Measurements from ENCODE around the gene SAFB. TPM values are rescaled to one million over a fixed set of nuclear protein-coding genes. Genes with fewer than 3 reads are reported as not detected.

SAFB gene
- total RNA-seq, 1 experiment from 2014 or later, result 83.0 TPM

DNA sequence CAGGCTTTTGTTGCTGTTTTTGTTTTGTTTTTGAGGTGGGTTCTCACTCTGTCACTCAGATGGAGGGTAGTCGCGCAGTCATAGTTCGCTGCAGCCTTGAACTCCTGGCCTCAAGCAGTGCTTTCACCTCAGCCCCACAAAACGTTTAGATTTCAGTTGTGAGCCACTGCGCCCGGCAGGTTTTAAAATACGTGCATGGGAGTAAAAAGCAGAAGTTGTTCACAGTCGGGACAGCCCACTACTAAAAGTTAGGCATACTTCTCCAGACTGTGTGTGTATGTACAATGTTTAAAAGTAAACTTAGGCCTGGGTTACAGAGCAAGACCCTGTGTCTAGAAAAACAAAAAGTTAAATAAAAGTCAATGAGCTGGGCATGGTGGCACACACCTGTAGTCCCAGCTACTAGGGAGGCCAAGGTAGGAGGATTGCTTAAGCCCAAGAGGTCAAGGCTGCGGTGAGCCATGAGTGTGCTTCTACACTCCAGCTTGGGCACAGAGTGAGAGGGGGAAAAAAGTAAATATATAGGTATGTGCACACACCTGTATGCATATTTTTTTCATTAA lies 6.1 kb downstream of the SAFB start:
- ChIA-PET CTCF (no interaction called here), POLR2A (no interaction called here)
- no peak for TF ChIP-seq SIN3A (IDR thresholded peaks at IDR 0.05; ENCODE audit: borderline replicate concordance, insufficient read depth, low read depth, low read length)
- no peak for TF ChIP-seq POLR2AphosphoS5 (IDR thresholded peaks at IDR 0.05; ENCODE audit: low read depth, low read length)
- TF ChIP-seq, protein P1, sequence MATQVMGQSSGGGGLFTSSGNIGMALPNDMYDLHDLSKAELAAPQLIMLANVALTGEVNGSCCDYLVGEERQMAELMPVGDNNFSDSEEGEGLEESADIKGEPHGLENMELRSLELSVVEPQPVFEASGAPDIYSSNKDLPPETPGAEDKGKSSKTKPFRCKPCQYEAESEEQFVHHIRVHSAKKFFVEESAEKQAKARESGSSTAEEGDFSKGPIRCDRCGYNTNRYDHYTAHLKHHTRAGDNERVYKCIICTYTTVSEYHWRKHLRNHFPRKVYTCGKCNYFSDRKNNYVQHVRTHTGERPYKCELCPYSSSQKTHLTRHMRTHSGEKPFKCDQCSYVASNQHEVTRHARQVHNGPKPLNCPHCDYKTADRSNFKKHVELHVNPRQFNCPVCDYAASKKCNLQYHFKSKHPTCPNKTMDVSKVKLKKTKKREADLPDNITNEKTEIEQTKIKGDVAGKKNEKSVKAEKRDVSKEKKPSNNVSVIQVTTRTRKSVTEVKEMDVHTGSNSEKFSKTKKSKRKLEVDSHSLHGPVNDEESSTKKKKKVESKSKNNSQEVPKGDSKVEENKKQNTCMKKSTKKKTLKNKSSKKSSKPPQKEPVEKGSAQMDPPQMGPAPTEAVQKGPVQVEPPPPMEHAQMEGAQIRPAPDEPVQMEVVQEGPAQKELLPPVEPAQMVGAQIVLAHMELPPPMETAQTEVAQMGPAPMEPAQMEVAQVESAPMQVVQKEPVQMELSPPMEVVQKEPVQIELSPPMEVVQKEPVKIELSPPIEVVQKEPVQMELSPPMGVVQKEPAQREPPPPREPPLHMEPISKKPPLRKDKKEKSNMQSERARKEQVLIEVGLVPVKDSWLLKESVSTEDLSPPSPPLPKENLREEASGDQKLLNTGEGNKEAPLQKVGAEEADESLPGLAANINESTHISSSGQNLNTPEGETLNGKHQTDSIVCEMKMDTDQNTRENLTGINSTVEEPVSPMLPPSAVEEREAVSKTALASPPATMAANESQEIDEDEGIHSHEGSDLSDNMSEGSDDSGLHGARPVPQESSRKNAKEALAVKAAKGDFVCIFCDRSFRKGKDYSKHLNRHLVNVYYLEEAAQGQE (IDR thresholded peaks at IDR 0.05; ENCODE audit: insufficient read depth in 1 of 2, low read depth in 2 of 2, low read length in 1 of 2), result no peak
- no peak for TF ChIP-seq TCF7L2 (IDR thresholded peaks at IDR 0.05; ENCODE audit: low read depth, low read length)
- Histone ChIP-seq H3K9me3 (ENCODE audit: control insufficient read depth, insufficient read depth, low read depth, low read length) (no peaks in the 10 kb centered on the region), H3K36me3 (ENCODE audit: control insufficient read depth, insufficient read depth, low read length) (peaks cover 18% of the 10 kb centered on the region), H3K4me1 (ENCODE audit: control insufficient read depth, insufficient read depth, low read length) (peaks cover 13% of the 10 kb centered on the region), H3K27ac (ENCODE audit: low read length) (no peak overlapping the region), H3K27me3 (ENCODE audit: control insufficient read depth, insufficient read depth, low read length) (no peaks in the 10 kb centered on the region), H3K4me3 (ENCODE audit: low read depth in 2 of 2, low read length in 2 of 2) (no peak overlapping the region)
- ATAC-seq (no peak), DNase-seq (ENCODE audit: low read depth, low spot score) (no peak)
- in situ Hi-C loops (cut with HindIII; ENCODE audit: low pct_unique_long_range_greater_than_20kb, low sequenced_read_pairs) (no loop called here), intact Hi-C loops (cut with micrococcal nuclease; ENCODE audit: unreplicated experiment) (no loop called here)
- BruUV-seq (replicated peaks), result no TSS peak

DNA sequence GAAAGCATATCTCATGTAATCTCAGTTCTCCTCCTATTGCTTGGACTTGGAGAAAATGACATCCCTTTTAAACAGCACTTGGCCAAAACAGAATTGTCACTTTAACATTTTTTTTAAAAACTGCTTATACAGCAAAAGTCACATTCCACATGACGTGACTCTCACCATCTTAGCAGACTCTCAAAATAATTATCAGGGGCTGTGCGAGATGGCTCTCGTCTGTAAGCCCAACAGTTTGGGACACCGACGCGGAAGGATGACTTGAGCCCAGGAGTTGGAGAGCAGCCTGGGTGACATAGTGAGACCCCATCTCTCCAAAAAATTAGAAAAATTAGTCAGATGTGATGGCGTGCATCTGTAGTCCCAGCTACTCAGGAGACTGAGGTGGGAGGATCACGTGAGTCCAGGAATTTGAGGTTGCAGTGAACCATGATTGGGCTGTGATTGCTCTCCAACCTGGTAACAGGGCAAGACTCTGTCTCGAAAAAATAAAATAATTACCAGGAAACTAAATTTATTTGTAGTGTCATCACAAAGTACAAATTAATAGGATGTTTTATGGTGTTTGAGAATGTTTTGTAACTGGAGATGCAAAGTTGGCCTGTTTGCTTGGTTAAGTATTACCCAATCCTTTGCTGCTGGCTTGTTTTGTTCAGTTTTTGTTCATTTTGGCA lies 8.8 kb downstream of the SAFB start:
- no peak overlapping the region for H3K27ac ChIP-seq (ENCODE audit: low read length)

More for the DNA sequence above, 8.8 kb downstream of the SAFB start:
- DNase-seq (ENCODE audit: low read depth, low spot score) (no peak), ATAC-seq (no peak)
- in situ Hi-C loops (cut with HindIII; ENCODE audit: low pct_unique_long_range_greater_than_20kb, low sequenced_read_pairs) (no loop called here), intact Hi-C loops (cut with micrococcal nuclease; ENCODE audit: unreplicated experiment) (no loop called here)
- BruUV-seq (replicated peaks), result no TSS peak
- TF ChIP-seq TCF7L2 (IDR thresholded peaks at IDR 0.05; ENCODE audit: low read depth, low read length) (no peak), SIN3A (IDR thresholded peaks at IDR 0.05; ENCODE audit: borderline replicate concordance, insufficient read depth, low read depth, low read length) (no peak), POLR2AphosphoS5 (IDR thresholded peaks at IDR 0.05; ENCODE audit: low read depth, low read length) (no peak)
- TF ChIP-seq, protein P1 (IDR thresholded peaks at IDR 0.05; ENCODE audit: insufficient read depth in 1 of 2, low read depth in 2 of 2, low read length in 1 of 2), result no peak
- TF ChIP-seq, protein P2, sequence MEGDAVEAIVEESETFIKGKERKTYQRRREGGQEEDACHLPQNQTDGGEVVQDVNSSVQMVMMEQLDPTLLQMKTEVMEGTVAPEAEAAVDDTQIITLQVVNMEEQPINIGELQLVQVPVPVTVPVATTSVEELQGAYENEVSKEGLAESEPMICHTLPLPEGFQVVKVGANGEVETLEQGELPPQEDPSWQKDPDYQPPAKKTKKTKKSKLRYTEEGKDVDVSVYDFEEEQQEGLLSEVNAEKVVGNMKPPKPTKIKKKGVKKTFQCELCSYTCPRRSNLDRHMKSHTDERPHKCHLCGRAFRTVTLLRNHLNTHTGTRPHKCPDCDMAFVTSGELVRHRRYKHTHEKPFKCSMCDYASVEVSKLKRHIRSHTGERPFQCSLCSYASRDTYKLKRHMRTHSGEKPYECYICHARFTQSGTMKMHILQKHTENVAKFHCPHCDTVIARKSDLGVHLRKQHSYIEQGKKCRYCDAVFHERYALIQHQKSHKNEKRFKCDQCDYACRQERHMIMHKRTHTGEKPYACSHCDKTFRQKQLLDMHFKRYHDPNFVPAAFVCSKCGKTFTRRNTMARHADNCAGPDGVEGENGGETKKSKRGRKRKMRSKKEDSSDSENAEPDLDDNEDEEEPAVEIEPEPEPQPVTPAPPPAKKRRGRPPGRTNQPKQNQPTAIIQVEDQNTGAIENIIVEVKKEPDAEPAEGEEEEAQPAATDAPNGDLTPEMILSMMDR (IDR thresholded peaks at IDR 0.05), result no peak
- Histone ChIP-seq H3K9me3 (ENCODE audit: control insufficient read depth, insufficient read depth, low read depth, low read length) (no peaks in the 10 kb centered on the region), H3K4me1 (ENCODE audit: control insufficient read depth, insufficient read depth, low read length) (no peaks in the 10 kb centered on the region; the same call in 1 of the 2 replicates), H3K27me3 (ENCODE audit: control insufficient read depth, insufficient read depth, low read length) (no peaks in the 10 kb centered on the region), H3K4me3 (ENCODE audit: low read depth in 2 of 2, low read length in 2 of 2) (no peak overlapping the region), H3K36me3 (ENCODE audit: control insufficient read depth, insufficient read depth, low read length) (peaks cover 10% of the 10 kb centered on the region; the same call in 1 of the 2 replicates)
- ChIA-PET CTCF (no interaction called here), POLR2A (no interaction called here)

All from Panc1 (cell line).